ENCODE data around the gene APEX2. TPM values are rescaled to one million over a fixed set of nuclear protein-coding genes. Genes with fewer than 3 reads are reported as not detected.

APEX2 gene, protein sequence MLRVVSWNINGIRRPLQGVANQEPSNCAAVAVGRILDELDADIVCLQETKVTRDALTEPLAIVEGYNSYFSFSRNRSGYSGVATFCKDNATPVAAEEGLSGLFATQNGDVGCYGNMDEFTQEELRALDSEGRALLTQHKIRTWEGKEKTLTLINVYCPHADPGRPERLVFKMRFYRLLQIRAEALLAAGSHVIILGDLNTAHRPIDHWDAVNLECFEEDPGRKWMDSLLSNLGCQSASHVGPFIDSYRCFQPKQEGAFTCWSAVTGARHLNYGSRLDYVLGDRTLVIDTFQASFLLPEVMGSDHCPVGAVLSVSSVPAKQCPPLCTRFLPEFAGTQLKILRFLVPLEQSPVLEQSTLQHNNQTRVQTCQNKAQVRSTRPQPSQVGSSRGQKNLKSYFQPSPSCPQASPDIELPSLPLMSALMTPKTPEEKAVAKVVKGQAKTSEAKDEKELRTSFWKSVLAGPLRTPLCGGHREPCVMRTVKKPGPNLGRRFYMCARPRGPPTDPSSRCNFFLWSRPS
- total RNA-seq: 14.2 TPM

DNA sequence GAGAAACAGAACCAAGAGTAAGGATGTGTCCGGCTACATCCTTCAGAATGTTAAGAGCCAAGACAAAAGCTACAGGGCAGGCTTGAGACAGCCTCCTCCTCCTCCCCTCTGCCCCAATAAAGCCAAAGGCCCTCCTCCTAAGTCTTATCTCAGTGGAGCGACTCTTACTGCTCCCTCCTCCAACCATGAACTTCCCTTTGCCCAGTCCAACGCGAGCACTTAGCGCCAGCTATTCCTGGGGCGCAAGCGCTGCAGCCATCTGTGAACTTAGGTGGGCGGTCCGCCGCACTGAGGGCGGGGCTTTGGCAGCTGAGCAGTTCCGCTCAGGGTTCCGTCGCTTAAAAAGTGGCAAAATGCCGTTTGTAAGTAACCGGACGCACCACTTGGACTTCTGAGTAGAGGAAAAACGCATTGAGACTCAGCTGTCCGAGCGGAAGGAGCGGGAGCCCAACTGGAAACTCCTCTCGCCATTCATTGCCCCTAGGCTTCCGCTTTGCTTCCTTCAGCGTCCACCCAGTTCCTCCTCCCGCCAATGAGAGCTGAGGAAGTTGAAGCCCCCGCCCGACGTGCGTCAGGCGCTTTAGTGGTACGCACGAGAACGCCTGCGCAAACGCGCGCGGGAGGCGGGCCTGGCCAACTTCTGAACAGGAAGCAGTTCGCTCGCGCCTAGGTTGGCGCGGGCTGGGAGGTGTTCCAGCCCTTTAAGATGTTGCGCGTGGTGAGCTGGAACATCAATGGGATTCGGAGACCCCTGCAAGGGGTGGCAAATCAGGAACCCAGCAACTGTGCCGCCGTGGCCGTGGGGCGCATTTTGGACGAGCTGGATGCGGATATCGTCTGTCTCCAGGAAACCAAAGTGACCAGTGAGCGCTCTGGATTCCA is at the start of gene APEX2:
TSS of gene APEX2 (plus strand) at position 647 of the 882 bp plus-strand sequence. CDS start at position 707, 60 bp downstream.
- peak in 1 of 2 donors; percentile 91 for DNase-seq (ENCODE audit: extremely low spot score in 2 of 2)
- Histone ChIP-seq H3K36me3 (peaks cover 0 to 11% of the 10 kb centered on the region in 2 donors), H3K27ac (peak within 1 kb of the TSS; percentile 76), H3K27me3 (no peaks in the 10 kb centered on the region), H3K4me3 (peak within 1 kb of the TSS; percentile 53 to 59), H3K4me1 (no peaks in the 10 kb centered on the region), H3K9me3 (no peaks in the 10 kb centered on the region)
- intact Hi-C loops (cut with DNase I): loop anchor here (10.0 kb wide), 1 partner anchor 155 kb away; no protein-coding TSS in a partner anchor
- peak; percentile 79 to 92 for TF ChIP-seq POLR2AphosphoS5 (IDR thresholded peaks at IDR 0.05; ENCODE audit: insufficient read depth in 1 of 2, low read depth in 1 of 2)
- TF ChIP-seq CTCF (IDR thresholded peaks at IDR 0.05): no peak
- TF ChIP-seq POLR2A (IDR thresholded peaks at IDR 0.05): peak in 1 of 2 donors; percentile 54

DNA sequence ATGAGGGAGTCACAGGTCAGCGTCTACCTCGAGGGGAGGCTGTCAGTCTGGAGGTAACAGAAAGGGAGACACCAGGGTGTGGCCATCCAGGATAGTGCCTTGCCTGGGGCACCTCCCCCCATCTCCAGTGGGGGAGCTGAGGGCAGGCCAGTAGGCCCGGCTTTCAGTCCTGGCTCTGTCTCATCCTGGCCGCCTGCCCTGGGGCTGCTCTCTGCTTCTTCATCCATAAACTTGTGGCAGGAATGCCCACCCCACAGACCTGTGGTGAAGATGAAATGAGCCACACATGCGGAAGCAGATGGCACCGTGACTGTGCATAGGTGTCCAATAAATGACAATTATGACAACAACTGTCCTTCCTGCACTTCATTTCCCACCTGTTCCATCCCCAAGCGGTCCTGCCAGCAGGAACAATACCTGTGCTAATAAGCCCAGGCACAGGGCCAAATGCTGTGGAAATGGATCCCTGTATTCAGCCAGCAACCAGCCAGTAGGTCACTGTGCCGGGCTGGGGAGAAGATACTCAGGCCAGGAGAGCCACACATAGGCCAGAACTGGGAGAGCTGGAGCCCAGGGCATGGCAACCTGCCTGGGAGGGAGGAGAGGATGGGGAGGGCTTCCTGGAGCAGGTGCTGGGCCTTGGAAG is 49.3 kb upstream of the APEX2 start:
- Histone ChIP-seq H3K36me3 (no peaks in the 10 kb centered on the region), H3K9me3 (no peaks in the 10 kb centered on the region), H3K4me3 (no peak overlapping the region), H3K27ac (no peak overlapping the region), H3K4me1 (no peaks in the 10 kb centered on the region), H3K27me3 (no peaks in the 10 kb centered on the region)
- no peak for DNase-seq (ENCODE audit: extremely low spot score in 2 of 2)
- intact Hi-C loops (cut with DNase I): no loop called here
- TF ChIP-seq POLR2AphosphoS5 (IDR thresholded peaks at IDR 0.05; ENCODE audit: insufficient read depth in 1 of 2, low read depth in 1 of 2): no peak
- TF ChIP-seq CTCF (IDR thresholded peaks at IDR 0.05): no peak
- TF ChIP-seq POLR2A (IDR thresholded peaks at IDR 0.05): no peak

DNA sequence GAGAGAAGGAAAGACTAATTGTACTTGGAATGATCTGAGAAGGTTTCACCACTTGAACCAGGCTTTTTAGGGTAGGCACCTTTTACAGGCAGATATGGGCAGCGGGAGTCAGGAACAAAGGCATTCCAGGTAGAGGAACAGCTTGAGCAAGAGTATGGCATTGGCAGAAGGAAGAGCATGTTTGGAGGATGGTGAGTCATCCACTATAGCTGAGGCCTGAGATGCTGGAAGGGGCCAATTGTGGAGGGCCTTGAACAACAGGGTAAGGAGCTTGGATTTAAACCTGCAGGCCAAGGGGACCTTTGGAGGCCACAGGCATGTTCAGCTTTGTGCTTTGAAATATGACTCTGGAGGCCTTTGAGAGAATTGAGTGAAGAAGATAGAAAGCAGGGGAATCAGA is 38.4 kb upstream of the APEX2 start:
- no peaks in the 10 kb centered on the region for H3K9me3 ChIP-seq
- H3K27me3 ChIP-seq: no peaks in the 10 kb centered on the region
- H3K4me1 ChIP-seq: no peaks in the 10 kb centered on the region
- no peaks in the 10 kb centered on the region for H3K36me3 ChIP-seq
- intact Hi-C loops (cut with DNase I): no loop called here
- no peak for DNase-seq (ENCODE audit: extremely low spot score in 2 of 2)
- no peak overlapping the region for H3K27ac ChIP-seq
- H3K4me3 ChIP-seq: no peak overlapping the region
- no peak for TF ChIP-seq CTCF (IDR thresholded peaks at IDR 0.05)
- no peak for TF ChIP-seq POLR2A (IDR thresholded peaks at IDR 0.05)
- no peak for TF ChIP-seq POLR2AphosphoS5 (IDR thresholded peaks at IDR 0.05; ENCODE audit: insufficient read depth in 1 of 2, low read depth in 1 of 2)

- Histone ChIP-seq H3K36me3 (no peaks in the 10 kb centered on the region), H3K9me3 (no peaks in the 10 kb centered on the region), H3K4me3 (no peak overlapping the region), H3K4me1 (no peaks in the 10 kb centered on the region), H3K27ac (no peak overlapping the region), H3K27me3 (no peaks in the 10 kb centered on the region)
- intact Hi-C loops (cut with DNase I): no loop called here
- DNase-seq (ENCODE audit: extremely low spot score in 2 of 2): no peak
- no peak for TF ChIP-seq POLR2A (IDR thresholded peaks at IDR 0.05)
- no peak for TF ChIP-seq POLR2AphosphoS5 (IDR thresholded peaks at IDR 0.05; ENCODE audit: insufficient read depth in 1 of 2, low read depth in 1 of 2)
- TF ChIP-seq CTCF (IDR thresholded peaks at IDR 0.05): no peak
These were observed 35.2 kb upstream of the APEX2 start for GRCh38 chrX:54964766-54965497.

All from vagina (tissue), 2 donors.